Gastroesophageal sphincter (tissue), 4 donors: ENCODE results near the gene MTR. TPM values are rescaled to one million over a fixed set of nuclear protein-coding genes. Genes with fewer than 3 reads are reported as not detected.

Experiments
- ATAC-seq: fragments of 150-250 bp; one replicate; pipeline ENCODE4 v1.9.1; 2016; ENCODE audit warnings: mild to moderate bottlenecking, moderate library complexity
- H3K27ac ChIP-seq, 4 donors: fragments of 200-600 bp; sonication (generic) in 3 of 4; 1 replicate in 3 of 4; 2 replicates in 1 of 4; pipeline ENCODE4 v1.5.1; 2016 to 2019
- H3K27me3 ChIP-seq: fragments of 200-600 bp; sonication (generic); one replicate; pipeline ENCODE4 v1.5.1; 2019
- H3K36me3 ChIP-seq, 2 donors: fragments of 200-600 bp; sonication (generic); one replicate each; pipeline ENCODE4 v1.5.1; 2019; ENCODE audit warnings: control low read depth in 1 of 2
- H3K4me1 ChIP-seq, 3 donors: fragments of 200-600 bp; sonication (generic); 1 replicate in 2 of 3; 2 replicates in 1 of 3; pipeline ENCODE4 v1.5.1; 2016 to 2019; ENCODE audit warnings: control low read depth in 2 of 3
- H3K4me3 ChIP-seq, 2 donors: fragments of 200-600 bp; sonication (generic); one replicate each; pipeline ENCODE4 v1.5.1; 2019; ENCODE audit warnings: mild to moderate bottlenecking in 1 of 2, moderate library complexity in 1 of 2
- H3K9me3 ChIP-seq, 3 donors: fragments of 200-600 bp; sonication (generic); one replicate each; pipeline ENCODE4 v1.5.1; 2017 to 2019; ENCODE audit warnings: control low read depth in 2 of 3
- CTCF ChIP-seq, 4 experiments: fragments of 200-600 bp in 2 of 4; fragments of 450-650 bp in 2 of 4; sonication (generic) in 1 of 4; IDR thresholded peaks; one replicate each; pipeline ENCODE4 v1.5.1; 2017 to 2019; ENCODE audit warnings: antibody characterized with exemption in 4 of 4, mild to moderate bottlenecking in 2 of 4, moderate library complexity in 2 of 4
- EP300 ChIP-seq: sonication (generic); formaldehyde crosslinking; IDR thresholded peaks from one replicate; pipeline ENCODE4 v1.6.1; 2017; ENCODE audit warnings: antibody characterized with exemption, mild to moderate bottlenecking
- POLR2A ChIP-seq, 2 donors: fragments of 450-650 bp; IDR thresholded peaks; one replicate each; pipeline ENCODE4 v1.6.1; 2017; ENCODE audit warnings: antibody characterized with exemption in 2 of 2, mild to moderate bottlenecking in 2 of 2, moderate library complexity in 1 of 2
- POLR2AphosphoS5 ChIP-seq: sonication (generic); formaldehyde crosslinking; IDR thresholded peaks from one replicate; pipeline ENCODE4 v1.6.1; 2017; ENCODE audit warnings: antibody characterized with exemption
- WGBS, 2 donors: methylation state at CpG; one replicate each; pipeline ENCODE4 v1.1.5; 2018; ENCODE audit warnings: low coverage in 1 of 2; 5-methylcytosine and 5-hydroxymethylcytosine counted together
- total RNA-seq, 4 donors: library from RNA; depleted of rRNA; stranded (reverse); fragments of >200 nt; gene quantifications; one replicate each; pipeline ENCODE4 v1.1.0, GENCODE V29; 2016

Gene MTR
- total RNA-seq, 4 donors from 2014 or later, result 34.6 to 50.3 (median 38.9) TPM

- 37 to 48% methylated on average over 2 of the region's 2 CpGs for WGBS, 2 donors
- Histone ChIP-seq H3K4me1 (peaks cover 6 to 54% (median 7%) of the 10 kb centered on the region in 3 donors), H3K27ac (peak overlapping the region; percentile 65 to 82 (median 80)), H3K9me3 (no peaks in the 10 kb centered on the region), H3K4me3 (no peak overlapping the region), H3K27me3 (no peaks in the 10 kb centered on the region), H3K36me3 (peaks cover 0 to 79% of the 10 kb centered on the region in 2 donors)
- TF ChIP-seq CTCF (IDR thresholded peaks at IDR 0.05), result no peak
- TF ChIP-seq POLR2AphosphoS5, result no peak
- TF ChIP-seq EP300, result no peak
- no peak for TF ChIP-seq POLR2A (IDR thresholded peaks at IDR 0.05)
- peak; percentile 58 for ATAC-seq
These were observed 66.6 kb downstream of the MTR start for GRCh38 chr1:236861560-236862218.

- H3K27ac ChIP-seq, result peak overlapping the region; percentile 65 to 82 (median 80)
- no peak overlapping the region for H3K4me3 ChIP-seq
- no peak for ATAC-seq
- H3K4me1 ChIP-seq, result peaks cover 6 to 54% (median 7%) of the 10 kb centered on the region in 3 donors
- TF ChIP-seq POLR2AphosphoS5 (no peak), POLR2A (IDR thresholded peaks at IDR 0.05) (no peak), EP300 (no peak)
- H3K27me3 ChIP-seq, result no peaks in the 10 kb centered on the region
- WGBS, 2 donors, result 85 to 100% methylated on average over 4 of the region's 4 CpGs
- H3K9me3 ChIP-seq, result no peaks in the 10 kb centered on the region
- peaks cover 0 to 79% of the 10 kb centered on the region in 2 donors for H3K36me3 ChIP-seq
These were observed 67.1 kb downstream of the MTR start for GRCh38 chr1:236862219-236862591.

- Histone ChIP-seq H3K27ac (peak overlapping the region; percentile 65 to 82 (median 80)), H3K4me3 (no peak overlapping the region), H3K4me1 (peaks cover 6 to 54% (median 7%) of the 10 kb centered on the region in 3 donors), H3K9me3 (no peaks in the 10 kb centered on the region), H3K36me3 (peaks cover 0 to 79% of the 10 kb centered on the region in 2 donors), H3K27me3 (no peaks in the 10 kb centered on the region)
- no peak for TF ChIP-seq CTCF (IDR thresholded peaks at IDR 0.05)
- TF ChIP-seq EP300, result no peak
- TF ChIP-seq POLR2AphosphoS5, result peak; percentile 76
- ATAC-seq, result no peak
- WGBS, 2 donors, result 46 to 47% methylated on average over 3 of the region's 5 CpGs
These were observed 67.6 kb downstream of the MTR start for GRCh38 chr1:236862615-236863211.

GRCh38 chr1:236864211-236864610, 69.1 kb downstream of the MTR start:
- no peaks in the 10 kb centered on the region for H3K27me3 ChIP-seq
- TF ChIP-seq EP300, result no peak
- TF ChIP-seq POLR2A (IDR thresholded peaks at IDR 0.05), result no peak
- no peak for TF ChIP-seq CTCF (IDR thresholded peaks at IDR 0.05)
- no peak for TF ChIP-seq POLR2AphosphoS5
- ATAC-seq, result no peak
- H3K27ac ChIP-seq, result peak overlapping the region in 3 of 4 donors; percentile 73 to 82 (median 81)
- no peaks in the 10 kb centered on the region for H3K9me3 ChIP-seq
- H3K4me1 ChIP-seq, result peaks cover 6 to 54% (median 7%) of the 10 kb centered on the region in 3 donors
- no peak overlapping the region for H3K4me3 ChIP-seq
- peaks cover 0 to 78% of the 10 kb centered on the region in 2 donors for H3K36me3 ChIP-seq
- WGBS, 2 donors, result 93 to 100% methylated on average over 1 to 3 of the region's 3 CpGs

- Histone ChIP-seq H3K9me3 (no peaks in the 10 kb centered on the region), H3K36me3 (peaks cover 0 to 78% of the 10 kb centered on the region in 2 donors), H3K4me1 (peaks cover 6 to 53% (median 7%) of the 10 kb centered on the region in 3 donors), H3K27me3 (no peaks in the 10 kb centered on the region), H3K27ac (peak overlapping the region; percentile 73 to 82 (median 81)), H3K4me3 (no peak overlapping the region)
- ATAC-seq, result peak; percentile 76
- peak; percentile 89 for TF ChIP-seq POLR2AphosphoS5
- TF ChIP-seq EP300, result no peak
- TF ChIP-seq CTCF (IDR thresholded peaks at IDR 0.05), result no peak
- WGBS, 2 donors, result 14 to 42% methylated on average over 3 of the region's 3 CpGs
These were observed 70.1 kb downstream of the MTR start for GRCh38 chr1:236864996-236865817.
